GM18511 (cell line): Measurements from ENCODE around the gene BARD1.
"Not testable (repeated sequence)": the region's sequence is repeated elsewhere in the genome, so short reads cannot be mapped to it uniquely, and the experiment has no call there.

Experiments used
- ATAC-seq: cut with Tn5 transposase; IDR thresholded peaks from one replicate; pipeline ENCODE4 v1.9.1; 2021; ENCODE audit warnings: mild to moderate bottlenecking, moderate library complexity; ENCODE audit not compliant: unreplicated experiment

Gene BARD1

GRCh38 chr2:214772443-214773015 is 37.0 kb downstream of the BARD1 start:
- ATAC-seq, result no peak

- no peak for ATAC-seq
Observed at GRCh38 chr2:214765180-214765579, 44.3 kb downstream of the BARD1 start.

DNA sequence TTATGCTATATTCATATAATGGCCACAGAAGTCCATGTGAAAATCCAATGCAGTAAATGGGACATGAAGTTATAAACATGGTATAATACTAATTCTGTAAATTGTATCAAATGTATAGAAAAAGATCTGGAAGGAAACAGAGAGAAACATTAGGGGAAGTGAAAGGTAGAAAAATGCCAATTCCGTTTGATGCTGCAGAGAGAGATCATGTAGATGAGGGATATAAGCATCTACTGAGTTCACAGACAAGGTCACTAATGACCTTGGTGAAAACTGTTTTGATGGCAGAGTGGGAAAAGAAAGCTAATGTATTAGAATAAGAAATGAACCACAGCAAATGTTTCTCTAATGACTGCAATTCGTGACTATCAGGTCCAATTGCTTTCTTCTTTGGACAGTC is 56.0 kb downstream of the BARD1 start:
- no peak for ATAC-seq

DNA sequence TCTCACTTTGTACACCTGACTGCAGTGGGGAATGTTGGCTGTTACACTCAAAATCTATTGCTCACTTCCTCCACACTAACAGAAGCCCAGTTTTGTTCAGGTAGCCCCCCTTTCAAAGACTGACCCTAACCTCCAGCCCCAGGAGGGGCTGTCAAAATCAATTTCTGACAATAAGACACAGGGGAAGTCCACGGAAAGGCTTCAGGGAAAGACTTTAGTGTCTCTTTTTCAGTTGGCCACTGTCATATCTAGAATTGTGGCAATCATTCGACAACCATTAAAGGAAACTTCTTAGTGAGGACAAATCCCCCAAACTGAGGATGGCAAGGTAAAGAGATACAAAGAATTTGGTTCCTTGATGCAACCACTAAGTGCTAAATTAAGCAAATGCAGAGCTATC is 59.0 kb downstream of the BARD1 start:
- no peak for ATAC-seq

- peak; percentile 68 for ATAC-seq
Observed at GRCh38 chr2:214747992-214748391, 61.5 kb downstream of the BARD1 start.

DNA sequence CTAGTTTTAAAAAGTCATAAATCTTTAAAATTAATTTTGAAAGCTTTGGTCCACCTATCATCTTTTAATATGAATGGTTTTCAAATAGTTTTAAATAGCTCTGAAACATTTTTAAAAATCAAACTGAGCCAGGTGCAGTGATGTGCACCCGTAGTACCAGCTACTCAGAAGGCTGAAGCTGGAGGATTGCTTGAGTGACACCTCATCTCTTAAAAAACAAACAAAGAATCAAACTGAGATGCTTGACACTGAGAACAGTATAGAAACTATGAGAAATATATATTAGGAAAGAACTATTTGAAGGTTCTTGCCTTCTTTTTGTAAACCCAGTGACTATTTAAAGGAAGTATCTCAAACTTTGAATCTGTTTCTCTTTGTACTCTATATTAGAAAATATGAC is 67.4 kb downstream of the BARD1 start:
- no peak for ATAC-seq

- no peak for ATAC-seq
Observed at GRCh38 chr2:214740867-214741395, 68.6 kb downstream of the BARD1 start.

DNA sequence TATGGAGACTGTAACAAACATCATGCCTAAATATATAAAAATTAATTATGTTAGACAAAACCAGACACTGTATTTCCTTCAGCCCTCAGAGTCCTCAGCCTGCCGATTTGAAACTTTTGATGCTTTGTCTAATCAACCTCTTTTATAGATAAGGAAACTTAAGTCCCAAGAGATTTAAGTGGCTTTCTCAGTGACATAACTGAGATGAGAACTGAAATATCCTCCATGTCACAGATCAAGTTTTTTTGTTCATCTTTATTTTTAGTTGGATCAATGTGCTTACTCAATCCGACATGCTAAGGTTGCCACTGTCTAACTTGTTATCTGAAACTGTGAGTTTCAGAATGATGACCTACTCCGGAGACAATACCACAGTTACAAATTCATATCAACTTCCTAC is 72.3 kb downstream of the BARD1 start:
- peak; percentile 98 for ATAC-seq

DNA sequence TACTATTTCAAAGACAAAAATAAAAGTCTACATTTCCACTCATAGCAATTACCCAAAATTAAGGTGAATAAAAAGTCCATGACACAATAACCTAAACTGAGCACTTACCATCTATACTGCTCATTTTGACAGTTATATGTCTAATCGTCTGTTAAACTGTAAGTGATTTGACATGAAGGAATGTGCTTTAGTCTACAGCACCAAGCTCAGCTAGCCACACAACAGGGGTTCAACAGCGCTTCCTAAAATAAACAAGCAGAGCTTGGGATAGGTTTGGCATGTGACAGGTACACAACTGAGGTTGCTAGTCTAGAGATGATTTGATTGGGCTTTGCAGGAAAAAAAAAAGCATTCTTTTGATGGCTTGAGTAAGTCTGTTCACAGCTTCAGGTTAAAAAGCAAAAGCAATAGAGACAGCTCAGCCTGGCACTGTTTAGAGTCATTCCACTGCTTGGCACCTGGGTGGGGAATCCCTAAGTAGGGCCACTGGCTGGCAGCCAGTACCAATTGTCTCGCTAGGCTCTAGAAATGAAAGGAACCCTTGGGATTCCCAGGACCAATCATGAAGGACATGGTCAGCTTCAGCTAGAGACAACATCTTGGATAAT is 78.6 kb downstream of the BARD1 start:
- peak; percentile 69 for ATAC-seq

- ATAC-seq, result no peak
Observed at GRCh38 chr2:214730248-214730647, 79.2 kb downstream of the BARD1 start.

GRCh38 chr2:214724741-214725140 is 84.7 kb downstream of the BARD1 start:
- no peak for ATAC-seq

DNA sequence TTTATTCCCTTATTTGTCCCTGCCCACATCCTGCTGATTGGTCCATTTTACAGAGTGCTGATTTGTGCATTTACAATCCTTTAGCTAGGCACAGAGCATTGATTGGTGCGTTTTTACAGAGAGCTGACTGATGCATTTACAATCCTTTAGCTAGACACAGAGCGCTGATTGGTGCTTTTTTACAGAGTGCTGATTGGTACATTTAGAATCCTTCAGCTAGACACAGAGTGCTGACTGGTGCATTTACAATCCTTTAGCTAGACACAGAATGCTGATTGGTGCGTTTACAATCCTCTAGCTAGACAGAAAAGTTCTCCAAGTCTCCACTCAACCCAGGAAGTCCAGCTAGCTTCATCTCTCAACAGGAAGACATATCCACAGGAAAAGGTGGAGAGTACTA is 91.6 kb downstream of the BARD1 start:
- not testable (repeated sequence) for ATAC-seq

DNA sequence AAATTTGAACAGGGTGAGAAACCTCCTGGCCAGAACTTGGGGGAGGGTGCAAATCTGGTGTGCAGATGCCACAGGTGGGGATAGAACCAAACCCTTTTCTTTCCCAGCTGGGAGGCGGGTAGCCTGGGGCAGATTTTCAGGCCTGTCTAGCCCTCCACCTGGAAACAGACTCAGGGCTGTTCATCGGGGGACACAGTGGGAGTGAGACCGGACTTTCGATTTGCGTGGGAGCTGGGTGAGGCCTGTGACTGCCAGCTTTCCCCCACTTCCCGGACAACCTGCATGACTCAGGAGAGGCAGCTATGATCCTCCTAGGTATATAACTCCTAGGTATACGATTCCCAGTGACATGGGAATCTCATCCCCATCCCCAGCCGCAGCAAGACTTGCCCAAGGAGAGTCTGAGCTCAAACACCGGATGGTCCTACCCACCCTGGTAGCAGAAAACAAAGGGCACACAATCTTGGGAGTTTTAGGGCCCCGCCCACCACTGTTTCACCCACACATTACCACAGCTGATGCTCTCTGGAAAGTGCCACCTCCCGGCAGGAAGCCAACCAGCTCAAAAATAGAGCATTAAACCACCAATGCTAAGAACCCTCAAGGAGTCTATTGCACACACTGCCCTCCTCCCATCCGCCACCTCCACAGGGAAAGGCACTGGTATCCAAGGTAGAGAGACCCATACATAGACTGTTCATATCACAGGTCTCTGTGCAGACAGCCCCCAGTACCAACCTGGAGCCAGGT is 92.5 kb downstream of the BARD1 start:
- no peak for ATAC-seq

GRCh38 chr2:214715025-214715424 is 94.5 kb downstream of the BARD1 start:
- ATAC-seq, result no peak

DNA sequence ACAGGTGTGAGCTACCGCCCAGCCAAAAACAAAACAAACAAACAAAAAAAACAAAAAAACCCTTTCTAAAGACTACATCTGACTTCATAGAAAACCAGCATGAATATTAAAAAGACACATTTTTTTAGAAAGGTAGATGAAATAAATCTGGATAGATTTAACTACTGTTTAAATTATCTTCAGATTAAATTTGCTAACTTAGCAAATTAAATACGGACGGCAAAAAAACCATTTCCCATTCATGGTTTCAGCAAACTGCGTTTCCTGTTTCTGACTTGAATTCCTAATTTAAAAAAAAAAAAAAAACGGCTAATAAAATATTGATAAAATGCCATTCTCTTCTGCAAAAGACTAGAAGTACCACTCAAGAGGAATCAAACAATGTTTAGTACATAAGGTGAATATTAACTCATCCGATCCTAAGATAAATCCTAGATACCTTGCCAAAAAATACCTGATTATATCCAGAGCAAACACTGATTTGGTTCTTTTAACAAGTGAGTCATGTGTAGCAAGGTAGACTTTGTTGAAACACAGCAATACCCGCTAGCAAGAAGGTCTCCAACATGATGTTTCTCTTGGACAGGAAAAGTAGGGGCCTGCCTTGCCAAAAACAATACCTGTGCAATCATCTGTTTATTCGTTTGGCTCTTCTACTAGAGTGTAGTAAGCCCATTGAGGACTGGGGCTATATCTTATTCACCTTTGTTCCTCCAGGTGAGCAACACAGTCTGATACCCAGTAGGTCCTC is 96.2 kb downstream of the BARD1 start:
- no peak for ATAC-seq

GRCh38 chr2:214710729-214711128 is 98.8 kb downstream of the BARD1 start:
- ATAC-seq, result no peak

DNA sequence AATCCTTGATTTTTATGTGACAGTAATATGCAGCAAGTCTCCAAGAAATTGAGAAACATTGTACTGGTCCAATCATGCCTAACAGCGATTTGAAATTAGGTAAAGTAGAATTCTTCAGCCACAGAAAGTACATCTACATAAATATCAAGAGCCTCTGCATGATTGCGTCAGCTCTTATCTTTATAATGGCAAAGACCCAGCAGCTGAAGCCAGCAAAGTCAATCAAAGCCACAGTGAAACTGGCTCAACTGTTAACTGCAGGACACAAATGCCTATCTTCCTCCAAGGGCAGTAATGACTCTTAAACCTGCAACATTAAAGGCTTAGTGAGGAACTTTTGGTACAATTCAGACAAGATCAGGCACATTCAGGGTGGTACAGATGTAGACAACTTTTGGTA is 102.5 kb downstream of the BARD1 start:
- ATAC-seq, result no peak

DNA sequence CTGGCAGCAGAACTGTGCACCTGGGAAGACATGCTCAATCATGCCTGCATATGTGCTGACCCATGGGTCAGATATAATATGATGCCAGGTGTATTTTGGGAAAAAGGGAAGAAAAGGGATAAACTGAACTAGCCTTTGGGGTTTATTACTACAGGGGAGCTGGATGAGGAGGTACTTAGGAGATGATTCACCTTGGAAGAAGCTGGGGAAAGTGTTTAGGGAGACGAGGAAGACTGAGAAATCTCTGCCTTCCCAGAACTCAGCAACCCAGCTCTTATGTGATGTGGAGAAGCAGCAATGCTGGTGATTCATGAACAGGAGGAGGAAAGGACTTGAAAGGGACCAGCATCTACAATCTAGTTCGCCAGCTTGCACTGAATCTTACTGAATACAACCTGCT is 110.2 kb downstream of the BARD1 start:
- ATAC-seq, result no peak

DNA sequence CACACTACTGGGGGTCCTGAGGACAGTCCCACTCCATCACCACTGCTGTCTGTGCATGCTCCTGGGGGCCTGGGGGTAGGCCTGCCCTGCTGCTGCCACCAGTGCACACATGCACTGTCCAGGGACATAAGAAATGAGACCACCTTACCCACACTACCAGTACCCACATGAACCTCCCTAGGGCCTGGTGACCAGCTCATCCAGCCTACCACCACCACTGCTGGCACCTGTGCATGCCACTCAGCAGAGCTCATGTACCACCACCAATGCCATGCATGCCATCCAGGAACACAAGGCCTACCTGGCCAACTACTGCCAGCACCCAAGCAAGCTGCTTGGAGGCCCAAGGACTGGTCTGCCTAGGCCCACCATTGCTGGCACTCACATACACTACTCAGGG is 112.8 kb downstream of the BARD1 start:
- ATAC-seq, result no peak

DNA sequence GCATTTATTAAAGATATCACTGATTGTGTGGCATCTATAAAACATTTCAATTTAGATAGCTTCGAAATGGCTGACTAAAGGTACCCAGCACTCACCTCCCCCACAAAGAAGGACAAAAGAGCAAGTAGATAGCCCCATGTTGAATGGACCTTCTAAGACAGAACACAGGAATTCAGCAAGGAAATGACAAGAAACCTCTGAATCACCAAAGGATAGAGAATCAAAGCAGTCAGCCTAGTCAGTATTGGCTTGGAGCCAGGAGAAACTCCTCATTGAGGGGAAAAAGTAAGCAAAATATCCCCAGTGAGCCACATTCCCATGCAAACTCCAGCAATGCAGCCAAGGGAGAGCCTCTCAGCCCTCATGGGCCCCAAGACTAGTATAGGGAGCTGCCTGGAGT is 113.7 kb downstream of the BARD1 start:
- ATAC-seq, result no peak

- ATAC-seq, result peak; percentile 78
Observed at GRCh38 chr2:214683557-214683956, 125.9 kb downstream of the BARD1 start.
